Transverse colon (tissue), 3 donors: Measurements from ENCODE around the gene SLCO1B1.
"Not testable (repeated sequence)": the region's sequence is repeated elsewhere in the genome, so short reads cannot be mapped to it uniquely, and the experiment has no call there.

Source experiments
- CTCF ChIP-seq, 5 experiments: fragments of 200-600 bp in 3 of 5; fragments of 450-650 bp in 2 of 5; sonication (generic) in 3 of 5; IDR thresholded peaks; 1 replicate in 2 of 5; 2 replicates in 3 of 5; pipeline ENCODE4 v1.5.1; 2016 to 2017; ENCODE audit warnings: antibody characterized with exemption in 5 of 5, inconsistent platforms in 3 of 5, mild to moderate bottlenecking in 2 of 5, moderate library complexity in 1 of 5
- POLR2A ChIP-seq: fragments of 450-650 bp; IDR thresholded peaks from one replicate; pipeline ENCODE4 v1.6.1; 2016; ENCODE audit warnings: antibody characterized with exemption, mild to moderate bottlenecking, moderate library complexity

- not testable (repeated sequence) for TF ChIP-seq CTCF (IDR thresholded peaks at IDR 0.05); POLR2A
Measured at GRCh38 chr12:21137318-21137999, 6.5 kb downstream of the SLCO1B1 start.
